GM13977 (cell line): ENCODE data around the gene CD46.
"Not testable (repeated sequence)": the region's sequence is repeated elsewhere in the genome, so short reads cannot be mapped to it uniquely, and the experiment has no call there.

ENCODE experiments used
- DNase-seq: peaks from one replicate; pipeline ENCODE4 v3.0.0; 2012; ENCODE audit warnings: low spot score
- CTCF ChIP-seq: IDR thresholded peaks from 2 replicates; pipeline ENCODE4 v1.5.1; 2012; ENCODE audit warnings: mild to moderate bottlenecking, control low read depth; ENCODE audit not compliant: insufficient read depth; ENCODE audit errors: extremely low read depth, missing control alignments
- in situ Hi-C: fragments of 300-500 bp; cut with MboI; formaldehyde crosslinking; loops from one replicate; pipeline ENCODE4 v1.12.0; 2022; ENCODE audit warnings: low sequenced_read_pairs, low pct_unique_long_range_greater_than_20kb, mixed read lengths, inconsistent platforms; ENCODE audit not compliant: unreplicated experiment

CD46 gene

GRCh38 chr1:207754974-207755700 is 3.3 kb downstream of the CD46 start:
- no peak for TF ChIP-seq CTCF
- DNase-seq, result no peak
- in situ Hi-C loops, result no loop called here

GRCh38 chr1:207755846-207756693 is 4.2 kb downstream of the CD46 start:
- no peak for DNase-seq
- no peak for TF ChIP-seq CTCF
- in situ Hi-C loops, result no loop called here

- no peak for DNase-seq
- TF ChIP-seq CTCF, result no peak
- in situ Hi-C loops, result no loop called here
Measured at GRCh38 chr1:207762622-207763021, 10.8 kb downstream of the CD46 start.

GRCh38 chr1:207763091-207763490 is 11.2 kb downstream of the CD46 start:
- in situ Hi-C loops, result no loop called here
- DNase-seq, result no peak
- no peak for TF ChIP-seq CTCF

- TF ChIP-seq CTCF, result no peak
- in situ Hi-C loops, result no loop called here
- DNase-seq, result no peak
Measured at GRCh38 chr1:207763972-207764371, 12.1 kb downstream of the CD46 start.

GRCh38 chr1:207766569-207766968 is 14.7 kb downstream of the CD46 start:
- no peak for TF ChIP-seq CTCF
- DNase-seq, result no peak
- in situ Hi-C loops, result no loop called here

GRCh38 chr1:207770514-207770913 is 18.7 kb downstream of the CD46 start:
- in situ Hi-C loops, DNase-seq: not testable (repeated sequence)

GRCh38 chr1:207776045-207776444 is 24.2 kb downstream of the CD46 start:
- in situ Hi-C loops, DNase-seq: not testable (repeated sequence)

- DNase-seq, in situ Hi-C loops: not testable (repeated sequence)
Measured at GRCh38 chr1:207777412-207777811, 25.6 kb downstream of the CD46 start.
